NCI-H526 treated with DMSO at 0.1 percent for 48 hours (cell line): ENCODE results near the gene KDM1A.

Experiments used
- DNase-seq: peaks from one replicate; lab custom pipeline; 2025; lab: John Stamatoyannopoulos, UW

The KDM1A gene

GRCh38 chr1:23069675-23070074 lies 50.4 kb downstream of the KDM1A start:
- no peak for DNase-seq

DNA sequence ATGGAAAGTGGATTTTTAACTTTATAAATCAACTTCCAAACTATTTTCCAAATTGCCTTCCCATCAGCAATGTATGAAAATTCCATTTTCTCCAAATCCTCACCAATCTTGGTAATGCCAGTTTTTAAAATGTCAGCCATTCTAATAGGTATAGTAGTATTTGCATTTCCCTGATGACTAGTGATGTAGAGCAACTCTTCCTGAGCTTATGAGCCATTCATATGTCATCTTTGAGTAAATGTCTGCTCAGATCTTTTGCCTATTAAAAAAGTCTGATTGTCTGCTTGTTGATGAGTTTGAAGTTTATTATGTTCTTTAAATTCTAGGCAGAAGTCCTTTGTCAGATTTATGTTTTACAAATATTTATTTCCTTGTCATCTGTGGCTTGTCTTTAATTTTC lies 54.7 kb downstream of the KDM1A start:
- no peak for DNase-seq

DNA sequence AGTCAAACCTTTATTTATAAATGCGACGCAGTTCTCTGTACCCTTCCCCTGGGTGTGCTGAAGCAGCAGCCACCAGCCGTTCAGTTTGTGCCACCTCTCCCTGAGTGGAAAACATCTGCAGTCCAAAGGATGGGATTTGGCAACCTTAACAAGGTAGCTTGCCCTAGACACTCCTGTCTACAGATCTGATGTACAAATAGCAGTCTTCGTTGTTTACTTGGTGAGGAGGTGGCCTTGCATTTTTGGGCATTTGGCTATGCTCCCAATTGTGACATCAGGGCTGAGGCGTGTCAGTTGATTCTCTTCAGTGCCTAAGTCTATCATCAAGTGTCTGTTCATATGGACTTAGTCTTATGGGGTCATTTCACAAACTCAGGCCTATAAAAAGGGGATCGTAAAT lies 59.8 kb downstream of the KDM1A start:
- DNase-seq, result no peak

DNA sequence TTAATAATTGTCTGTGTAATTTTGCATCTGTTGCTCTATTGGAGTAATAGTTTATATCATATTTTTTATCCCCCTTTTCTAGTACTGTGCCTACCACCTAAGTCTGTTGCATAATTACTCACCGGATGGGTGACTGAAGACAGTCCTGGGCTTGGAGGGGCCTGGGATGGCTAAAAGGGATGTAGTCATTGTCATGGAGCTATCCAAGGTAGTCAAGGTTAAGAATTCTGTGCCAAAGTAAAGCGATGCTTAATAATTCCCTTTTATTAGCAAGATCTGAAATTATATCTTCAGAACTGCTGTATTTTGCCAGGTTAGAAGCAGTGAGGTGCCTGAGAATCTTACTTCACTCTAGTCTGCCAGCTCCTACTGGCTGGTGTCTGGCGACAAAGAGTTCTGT lies 61.6 kb downstream of the KDM1A start:
- no peak for DNase-seq

DNA sequence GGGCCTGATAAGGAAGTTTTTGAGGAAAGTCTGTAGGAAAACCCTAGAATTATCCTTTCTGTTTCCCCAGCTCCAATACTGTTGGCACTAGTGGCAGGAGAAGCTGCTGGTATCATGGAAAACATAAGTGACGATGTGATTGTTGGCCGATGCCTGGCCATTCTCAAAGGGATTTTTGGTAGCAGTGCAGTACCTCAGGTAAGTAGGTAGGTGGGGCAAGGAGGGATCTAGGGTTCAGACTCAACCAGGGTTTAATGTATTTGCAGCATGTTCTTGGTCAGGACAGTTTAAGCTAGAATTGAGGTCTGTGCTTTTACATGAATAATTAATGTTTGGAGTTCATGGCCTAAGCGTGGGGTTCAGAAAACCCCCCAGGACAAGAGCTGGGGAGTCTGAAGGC lies 62.1 kb downstream of the KDM1A start:
- no peak for DNase-seq

GRCh38 chr1:23083714-23084480 lies 64.6 kb downstream of the KDM1A start:
- DNase-seq, result no peak

- DNase-seq, result no peak
Measured at GRCh38 chr1:23084880-23085279, 65.6 kb downstream of the KDM1A start.

DNA sequence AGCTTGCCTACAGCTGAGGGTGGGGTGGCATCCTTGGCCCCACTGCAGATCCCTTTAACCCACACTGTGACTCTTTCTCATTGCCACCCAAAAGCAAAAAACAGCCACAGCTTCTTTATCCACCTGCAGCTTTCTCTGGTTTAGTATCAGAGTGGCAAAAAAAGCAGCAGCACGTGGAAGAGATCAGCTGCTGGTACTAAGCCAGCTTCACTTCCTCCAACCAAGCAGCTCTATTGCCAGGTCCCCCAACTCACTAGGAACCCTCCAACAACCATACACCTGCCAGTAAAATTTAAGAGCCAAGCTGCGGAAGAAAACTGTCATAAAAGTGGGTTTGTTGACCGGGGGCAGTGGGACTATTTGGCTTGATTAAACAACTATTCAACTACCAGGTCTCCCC lies 66.4 kb downstream of the KDM1A start:
- DNase-seq, result no peak

- no peak for DNase-seq
Measured at GRCh38 chr1:23088027-23088426, 68.8 kb downstream of the KDM1A start.

DNA sequence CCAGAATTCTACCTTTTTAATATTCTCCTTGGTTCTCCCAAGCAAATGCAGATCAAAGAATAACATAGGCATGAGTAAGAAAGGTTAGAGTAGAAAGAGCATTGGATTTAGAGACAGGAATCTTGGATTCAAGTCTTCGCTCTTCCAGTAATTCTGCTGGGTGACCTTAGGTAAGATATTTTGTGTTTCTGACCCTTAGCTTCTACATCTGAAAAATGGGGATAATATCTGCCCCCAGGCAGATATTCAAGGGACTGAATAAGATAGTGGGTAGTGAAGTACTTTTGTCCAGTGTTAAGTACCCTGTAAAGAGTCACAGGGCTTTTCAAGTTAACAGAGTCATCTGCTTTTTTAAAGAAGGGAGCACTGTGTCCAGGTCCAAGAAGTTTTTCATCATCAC lies 70.8 kb downstream of the KDM1A start:
- DNase-seq, result no peak

- DNase-seq, result no peak
Measured at GRCh38 chr1:23091545-23091944, 72.3 kb downstream of the KDM1A start.

GRCh38 chr1:23092447-23092846 lies 73.2 kb downstream of the KDM1A start:
- DNase-seq, result no peak

GRCh38 chr1:23097316-23097715 lies 78.0 kb downstream of the KDM1A start:
- DNase-seq, result no peak

DNA sequence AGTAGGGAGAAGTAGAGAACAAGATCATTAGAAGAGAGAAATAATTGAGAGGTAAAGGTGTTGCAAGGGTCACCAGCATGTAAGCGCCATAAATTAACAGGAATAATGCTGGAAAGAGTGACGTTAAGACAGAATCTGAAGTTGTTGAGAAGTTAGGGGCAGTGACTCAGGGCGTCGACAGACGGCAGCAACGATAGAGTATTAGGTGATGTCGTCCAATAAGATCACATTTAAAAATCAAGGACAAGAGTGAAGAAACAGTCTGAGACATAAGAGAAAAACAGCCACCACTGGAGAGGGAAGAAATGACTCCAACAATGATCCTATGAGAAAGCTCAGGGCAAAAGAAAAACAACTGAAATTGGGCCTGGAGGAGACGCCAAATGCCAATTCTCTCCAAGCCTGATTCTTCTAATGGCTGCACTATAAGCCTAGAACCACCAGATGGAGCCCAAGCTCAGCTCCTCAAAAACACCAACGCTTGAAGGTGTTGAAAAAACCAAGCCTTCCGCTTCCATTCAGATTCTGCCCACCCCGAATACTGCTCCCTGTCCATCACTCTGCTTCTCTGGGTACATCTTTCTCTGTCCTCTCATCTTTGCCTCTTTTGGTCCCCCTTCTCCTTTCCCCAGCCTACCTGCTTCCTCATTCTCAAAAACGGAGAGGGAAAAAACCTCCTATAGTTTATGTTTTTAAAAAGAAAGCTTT lies 79.3 kb downstream of the KDM1A start:
- peak; percentile 4 for DNase-seq

DNA sequence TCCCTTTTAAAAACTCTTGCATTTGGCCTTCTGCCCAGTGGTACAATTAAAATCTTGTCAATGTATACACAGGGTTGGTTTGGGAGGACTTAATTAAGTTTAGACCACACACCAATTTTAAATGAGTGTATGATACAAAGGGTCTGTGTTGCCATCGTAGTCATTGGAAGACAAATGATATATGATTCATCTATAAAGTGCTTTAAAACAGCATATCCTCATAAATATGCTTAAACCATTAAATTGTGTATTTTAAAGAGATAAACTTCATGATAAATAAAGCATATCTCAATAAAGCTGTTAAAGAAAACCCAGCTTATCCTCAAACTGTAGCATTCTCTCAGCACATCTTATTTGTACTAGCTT lies 79.9 kb downstream of the KDM1A start:
- DNase-seq, result no peak

GRCh38 chr1:23100074-23100748 lies 80.9 kb downstream of the KDM1A start:
- no peak for DNase-seq

DNA sequence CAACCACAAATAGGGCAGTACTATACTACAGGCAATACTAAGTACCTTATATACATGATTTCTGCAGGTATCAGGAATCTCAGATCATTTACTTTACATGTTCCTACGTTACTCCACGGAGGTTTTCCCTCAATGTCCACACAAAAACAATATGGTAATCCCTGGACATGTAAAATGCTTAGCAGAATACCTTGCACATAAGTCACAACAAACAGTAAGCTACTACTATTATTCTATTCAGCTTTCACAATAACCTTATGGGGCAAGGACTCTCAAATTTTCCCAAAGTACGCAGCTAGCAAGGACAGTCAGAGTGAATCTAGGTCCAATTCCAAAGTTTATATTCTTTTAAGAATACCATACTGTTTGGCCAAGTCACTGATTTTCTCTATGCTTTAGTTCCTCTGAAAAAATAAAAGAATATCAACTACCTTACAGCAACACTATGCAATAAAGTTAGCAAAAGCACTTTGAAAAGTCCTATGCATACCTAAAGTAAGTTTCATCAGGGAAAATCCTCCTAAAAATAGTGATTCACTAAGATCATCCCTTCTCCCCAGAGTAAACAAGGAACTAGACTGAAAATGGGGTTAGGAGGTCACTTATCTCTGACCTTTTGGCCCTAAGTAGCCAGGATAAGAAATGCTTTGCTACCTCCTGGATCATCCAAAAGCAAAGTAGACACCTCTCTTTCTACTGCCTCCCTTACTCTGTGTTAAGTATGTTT lies 82.0 kb downstream of the KDM1A start:
- no peak for DNase-seq

GRCh38 chr1:23101887-23102286 lies 82.6 kb downstream of the KDM1A start:
- no peak for DNase-seq

DNA sequence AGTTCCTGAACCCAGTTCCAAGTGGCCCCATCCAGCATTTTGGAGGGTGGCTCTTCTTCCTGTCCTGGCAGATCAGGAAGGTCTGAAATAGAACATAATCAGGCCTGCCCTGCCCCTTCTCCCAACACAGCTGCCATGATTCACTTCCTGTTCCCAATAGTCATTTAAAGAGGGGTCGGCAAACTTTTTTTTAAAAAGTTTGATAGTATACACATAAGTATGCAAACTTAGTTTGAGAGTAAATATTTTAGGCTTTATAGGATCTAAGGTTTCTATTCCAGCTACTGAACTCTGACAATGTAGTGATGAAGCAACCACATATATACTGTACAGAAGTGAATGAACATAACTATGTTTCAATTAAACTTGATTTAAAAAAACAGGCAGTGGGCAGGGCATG lies 83.0 kb downstream of the KDM1A start:
- no peak for DNase-seq

- no peak for DNase-seq
Measured at GRCh38 chr1:23103001-23103889, 84.0 kb downstream of the KDM1A start.

DNA sequence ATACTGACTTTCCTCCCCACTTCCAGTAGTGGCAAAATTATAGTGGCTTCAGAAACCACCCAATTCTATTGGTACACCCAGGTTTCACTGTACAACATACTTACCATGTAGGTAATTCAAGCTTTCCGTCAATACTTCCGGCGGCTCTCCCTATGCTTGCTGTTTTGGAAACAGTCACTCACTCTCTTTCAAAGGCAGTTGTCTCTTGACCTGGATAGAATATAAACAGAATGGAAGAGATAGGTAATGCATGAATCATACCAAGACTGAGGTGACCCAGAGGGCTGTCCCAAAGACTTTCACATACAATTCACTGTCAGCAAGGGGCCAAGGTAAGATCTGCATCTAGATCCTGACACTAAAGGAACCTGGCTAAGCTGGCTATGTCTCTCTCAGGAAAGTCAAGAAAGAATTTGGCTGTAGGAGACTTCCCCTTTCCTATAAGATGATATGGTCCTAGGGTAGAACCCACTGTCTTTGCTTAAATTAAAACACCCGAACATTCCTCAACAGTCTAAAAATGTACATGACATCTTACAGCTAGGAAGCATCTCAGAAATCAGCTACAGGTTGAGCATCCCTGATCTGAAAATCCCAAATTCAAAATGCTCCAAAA lies 89.8 kb downstream of the KDM1A start:
- no peak for DNase-seq
